HEK293T (cell line): Measurements from ENCODE around the gene ARHGAP40.

Source experiments
- BHLHE40 ChIP-seq: fragments of 450-650 bp; IDR thresholded peaks from 2 replicates; pipeline ENCODE4 v1.6.1; 2016; ENCODE audit warnings: mild to moderate bottlenecking, moderate library complexity, borderline replicate concordance
- CTBP1 ChIP-seq: fragments of 450-650 bp; IDR thresholded peaks from 2 replicates; pipeline ENCODE4 v1.6.1; 2016; ENCODE audit warnings: borderline replicate concordance
- ELF4 ChIP-seq: fragments of 450-650 bp; IDR thresholded peaks from 2 replicates; pipeline ENCODE4 v1.6.1; 2017; ENCODE audit warnings: antibody characterized with exemption
- FOXA1 ChIP-seq: fragments of 450-650 bp; IDR thresholded peaks from 2 replicates; pipeline ENCODE4 v1.6.1; 2016; ENCODE audit warnings: mild to moderate bottlenecking
- FOXM1 ChIP-seq: fragments of 450-650 bp; IDR thresholded peaks from 2 replicates; pipeline ENCODE4 v1.6.1; 2017; ENCODE audit warnings: mild to moderate bottlenecking, borderline replicate concordance
- HDGF ChIP-seq: fragments of 450-650 bp; IDR thresholded peaks from 2 replicates; pipeline ENCODE4 v1.6.1; 2017; ENCODE audit warnings: antibody characterized with exemption, borderline replicate concordance
- L3MBTL2 ChIP-seq: fragments of 450-650 bp; conservative IDR thresholded peaks from 2 replicates; pipeline ENCODE4 v1.6.1; 2016; ENCODE audit warnings: mild to moderate bottlenecking
- SP1 ChIP-seq: fragments of 450-650 bp; IDR thresholded peaks from 2 replicates; pipeline ENCODE4 v1.6.1; 2017
- SUZ12 ChIP-seq: fragments of 450-650 bp; IDR thresholded peaks from 2 replicates; pipeline ENCODE4 v1.6.1; 2016; ENCODE audit warnings: mild to moderate bottlenecking
- ZNF384 ChIP-seq: fragments of 450-650 bp; IDR thresholded peaks from 2 replicates; pipeline ENCODE4 v1.6.1; 2016
- TF ChIP-seq, protein P1 (sequence below): fragments of 450-650 bp; IDR thresholded peaks from 2 replicates; pipeline ENCODE4 v1.6.1; 2016

DNA sequence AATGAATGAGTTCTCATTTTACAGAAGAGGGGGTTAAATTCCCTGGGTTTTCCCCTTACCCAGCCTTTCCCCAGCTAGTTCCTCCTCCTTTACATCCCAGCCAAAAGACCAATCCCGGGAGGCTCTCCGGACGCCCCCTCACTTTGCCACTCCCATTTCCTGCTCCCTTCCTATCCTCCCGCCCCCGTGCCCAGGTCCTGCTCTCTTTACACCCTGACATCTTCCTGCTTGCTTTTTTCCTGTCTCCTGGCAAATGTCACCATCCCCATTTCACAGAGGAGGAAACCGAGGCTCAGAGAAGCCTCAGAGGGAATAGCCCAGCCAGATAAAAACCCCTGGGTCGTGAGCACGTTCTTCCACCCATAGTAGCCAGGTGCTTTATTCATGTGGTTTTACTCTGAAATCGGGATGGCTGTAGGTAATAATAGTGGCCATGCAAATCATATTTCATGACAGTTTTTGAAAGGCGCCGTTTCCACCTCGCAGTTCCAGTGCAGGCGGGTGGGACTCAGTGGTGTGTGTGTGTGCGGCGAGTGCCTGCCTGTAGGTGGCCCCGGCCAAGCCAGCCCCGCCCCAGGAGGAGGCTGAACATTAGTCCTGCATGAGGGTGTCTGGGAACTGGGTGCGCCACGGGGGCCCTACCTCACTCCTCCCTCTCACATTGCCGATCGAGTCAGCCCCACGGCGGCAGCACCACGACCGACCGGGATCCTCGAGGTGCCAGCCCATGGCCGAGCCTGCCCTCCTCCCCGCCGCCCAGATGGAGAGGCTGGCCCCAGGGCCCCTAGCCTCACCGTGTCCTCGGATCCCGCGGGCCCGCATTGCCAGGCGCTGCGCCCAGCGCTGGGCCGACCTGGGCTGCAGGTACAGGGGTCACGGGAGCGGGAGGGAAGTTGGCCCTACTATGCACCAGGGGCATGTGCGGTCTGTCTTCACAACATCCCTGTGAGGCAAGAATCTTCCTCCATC is at the start of gene ARHGAP40:
- TF ChIP-seq BHLHE40 (no peak), SUZ12 (no peak), ZNF384 (no peak), FOXM1 (no peak), ELF4 (no peak), L3MBTL2 (peak; percentile 22; the same call in 1 of the 2 replicates), SP1 (no peak), CTBP1 (no peak), HDGF (no peak), FOXA1 (no peak)
- TF ChIP-seq, protein P1, sequence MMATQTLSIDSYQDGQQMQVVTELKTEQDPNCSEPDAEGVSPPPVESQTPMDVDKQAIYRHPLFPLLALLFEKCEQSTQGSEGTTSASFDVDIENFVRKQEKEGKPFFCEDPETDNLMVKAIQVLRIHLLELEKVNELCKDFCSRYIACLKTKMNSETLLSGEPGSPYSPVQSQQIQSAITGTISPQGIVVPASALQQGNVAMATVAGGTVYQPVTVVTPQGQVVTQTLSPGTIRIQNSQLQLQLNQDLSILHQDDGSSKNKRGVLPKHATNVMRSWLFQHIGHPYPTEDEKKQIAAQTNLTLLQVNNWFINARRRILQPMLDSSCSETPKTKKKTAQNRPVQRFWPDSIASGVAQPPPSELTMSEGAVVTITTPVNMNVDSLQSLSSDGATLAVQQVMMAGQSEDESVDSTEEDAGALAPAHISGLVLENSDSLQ: no peak; the same call in 1 of the 2 replicates
